SU-DHL-6 (cell line): Measurements from ENCODE around the gene FOXP2.

Experiments
- EZH2phosphoT487 ChIP-seq: fragments of 200-600 bp; sonication (generic), shearing (Covaris generic); conservative IDR thresholded peaks from 2 replicates; pipeline ENCODE4 v1.6.1; 2018; ENCODE audit warnings: mild to moderate bottlenecking, antibody characterized with exemption, low read length, moderate library complexity, mixed read lengths
- TF ChIP-seq, protein P1 (sequence below): fragments of 200-600 bp; sonication (generic); IDR thresholded peaks from one replicate; pipeline ENCODE4 v1.5.1; 2017; ENCODE audit warnings: antibody characterized with exemption, mild to moderate bottlenecking, low read length, moderate library complexity; ENCODE audit not compliant: insufficient read depth, poor library complexity, severe bottlenecking

DNA sequence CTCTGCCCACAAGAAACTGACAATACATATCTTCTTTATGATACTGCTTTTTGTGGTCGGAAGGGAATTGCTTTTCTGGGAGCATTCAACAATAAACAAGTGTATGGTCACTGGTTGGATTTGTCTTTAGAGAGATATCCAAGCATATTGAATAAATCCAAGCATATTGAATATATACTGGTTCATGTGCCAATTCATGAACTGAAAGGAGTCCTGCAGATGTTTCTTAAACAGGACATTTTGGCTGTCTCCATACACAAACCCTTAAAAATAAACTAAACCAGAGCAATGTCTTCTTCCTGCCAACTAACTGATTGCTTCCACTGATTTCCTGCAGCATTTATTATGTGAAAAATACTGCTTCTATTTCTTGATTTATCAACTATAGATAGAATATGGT lies 173.9 kb downstream of the FOXP2 start:
- TF ChIP-seq, protein P1, sequence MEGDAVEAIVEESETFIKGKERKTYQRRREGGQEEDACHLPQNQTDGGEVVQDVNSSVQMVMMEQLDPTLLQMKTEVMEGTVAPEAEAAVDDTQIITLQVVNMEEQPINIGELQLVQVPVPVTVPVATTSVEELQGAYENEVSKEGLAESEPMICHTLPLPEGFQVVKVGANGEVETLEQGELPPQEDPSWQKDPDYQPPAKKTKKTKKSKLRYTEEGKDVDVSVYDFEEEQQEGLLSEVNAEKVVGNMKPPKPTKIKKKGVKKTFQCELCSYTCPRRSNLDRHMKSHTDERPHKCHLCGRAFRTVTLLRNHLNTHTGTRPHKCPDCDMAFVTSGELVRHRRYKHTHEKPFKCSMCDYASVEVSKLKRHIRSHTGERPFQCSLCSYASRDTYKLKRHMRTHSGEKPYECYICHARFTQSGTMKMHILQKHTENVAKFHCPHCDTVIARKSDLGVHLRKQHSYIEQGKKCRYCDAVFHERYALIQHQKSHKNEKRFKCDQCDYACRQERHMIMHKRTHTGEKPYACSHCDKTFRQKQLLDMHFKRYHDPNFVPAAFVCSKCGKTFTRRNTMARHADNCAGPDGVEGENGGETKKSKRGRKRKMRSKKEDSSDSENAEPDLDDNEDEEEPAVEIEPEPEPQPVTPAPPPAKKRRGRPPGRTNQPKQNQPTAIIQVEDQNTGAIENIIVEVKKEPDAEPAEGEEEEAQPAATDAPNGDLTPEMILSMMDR: no peak
- TF ChIP-seq EZH2phosphoT487: no peak
